K562 (cell line): ENCODE measurements around the gene TMEM187. TPM values are rescaled to one million over a fixed set of nuclear protein-coding genes. Genes with fewer than 3 reads are reported as not detected.

Experiments used
- ATAC-seq: fragments of 200-7000 bp; cut with Tn5 transposase; 3 replicates; pipeline ENCODE4 v1.9.1; 2020; ENCODE audit warnings: moderate library complexity
- BruUV-seq: library from RNA; stranded (reverse); fragments of 400-500 nt; replicated peaks from 2 replicates; lab custom pipeline; 2021; lab: Mats Ljungman, UMichigan
- CTCF ChIA-PET: fragments of 300-600 bp; formaldehyde crosslinking; extraction: SDS; loops from one replicate; lab custom pipeline; 2021; ENCODE audit warnings: low intra/inter-chr PET ratio; lab: Yijun Ruan, JAX
- POLR2A ChIA-PET: fragments of 300-600, 350-650 bp; sonication (Branson Sonifier 250); formaldehyde crosslinking; extraction: SDS; loops from one replicate; lab custom pipeline; 2021; ENCODE audit warnings: antibody characterized with exemption, inconsistent platforms; lab: Yijun Ruan, JAX
- DNase-seq, 4 experiments: peaks; one replicate each; pipeline versions ENCODE4 v3.0.0 to v3.0.0-alpha.2; 2011 to 2018; ENCODE audit warnings: low spot score in 3 of 4, mixed read lengths in 3 of 4; ENCODE audit errors: extremely low read depth in 1 of 4
- FAIRE-seq: peaks from 2 replicates; lab custom pipeline; 2011; peaks lifted over from hg19 to GRCh38; lab: Jason Lieb, UNC
- H2AFZ ChIP-seq: 2 replicates; pipeline ENCODE4 v1.6.0; 2011; ENCODE audit warnings: low read depth, low read length, control low read depth, inconsistent platforms
- H3K27ac ChIP-seq: fragments of 200-600 bp; 3 replicates; pipeline ENCODE4 v1.8.0; 2011; ENCODE audit warnings: low read depth, mild to moderate bottlenecking, control low read depth, inconsistent platforms, low read length, moderate library complexity, mixed read lengths; ENCODE audit errors: extremely low read depth
- H3K27me3 ChIP-seq, 2 experiments: fragments of 300-600 bp in 1 of 2; 2 replicates in 1 of 2; 3 replicates in 1 of 2; pipeline versions ENCODE4 v1.6.0 to v1.8.0; 2011; ENCODE audit warnings: inconsistent platforms in 2 of 2, low read length in 2 of 2, mild to moderate bottlenecking in 1 of 2, mixed read lengths in 1 of 2, moderate library complexity in 1 of 2; ENCODE audit not compliant: control insufficient read depth in 2 of 2, insufficient read depth in 2 of 2
- H3K36me3 ChIP-seq: fragments of 300-600 bp; 3 replicates; pipeline ENCODE4 v1.8.0; 2011; ENCODE audit warnings: mild to moderate bottlenecking, low read length, inconsistent platforms; ENCODE audit not compliant: control insufficient read depth, insufficient read depth
- H3K4me1 ChIP-seq, 2 experiments: fragments of 200-600 bp in 1 of 2; replicated peaks in 1 of 2; 2 replicates in 1 of 2; 3 replicates in 1 of 2; pipeline versions ENCODE4 v1.5.1 to v1.8.0; 2011; ENCODE audit warnings: inconsistent platforms in 2 of 2, low read length in 2 of 2, mild to moderate bottlenecking in 1 of 2, mixed read lengths in 1 of 2, moderate library complexity in 1 of 2; ENCODE audit not compliant: control insufficient read depth in 2 of 2, insufficient read depth in 2 of 2
- H3K4me2 ChIP-seq: 2 replicates; pipeline ENCODE4 v1.6.1; 2011; ENCODE audit warnings: low read length, control low read depth, inconsistent platforms, mixed read lengths; ENCODE audit not compliant: insufficient read depth
- H3K4me3 ChIP-seq: fragments of 200-600 bp; sonication (generic), shearing (Covaris generic); 2 replicates; pipeline ENCODE4 v1.5.1; 2016; ENCODE audit warnings: control low read depth, inconsistent platforms
- H3K79me2 ChIP-seq: fragments of 200-600 bp; 3 replicates; pipeline ENCODE4 v1.8.0; 2011; ENCODE audit warnings: low read length, inconsistent platforms; ENCODE audit not compliant: control insufficient read depth, insufficient read depth
- H3K9ac ChIP-seq, 2 experiments: 2 replicates each; pipeline versions ENCODE4 v1.6.0 to v1.6.1; 2011; ENCODE audit warnings: low read depth in 2 of 2, low read length in 2 of 2, control low read depth in 1 of 2, inconsistent platforms in 1 of 2, mild to moderate bottlenecking in 1 of 2, mixed read lengths in 1 of 2; ENCODE audit not compliant: insufficient read depth in 1 of 2
- H3K9me1 ChIP-seq: one replicate; pipeline ENCODE4 v1.6.0; 2011; ENCODE audit warnings: inconsistent platforms, mild to moderate bottlenecking, low read length, moderate library complexity; ENCODE audit not compliant: control insufficient read depth, insufficient read depth
- H3K9me3 ChIP-seq: replicated peaks from 2 replicates; pipeline ENCODE4 v1.5.1; 2011; ENCODE audit warnings: low read depth, low read length, inconsistent platforms; ENCODE audit not compliant: control insufficient read depth, insufficient read depth
- H4K20me1 ChIP-seq: replicated peaks from 2 replicates; pipeline ENCODE4 v1.6.1; 2011; ENCODE audit warnings: low read length, inconsistent platforms, mixed read lengths; ENCODE audit not compliant: control insufficient read depth, insufficient read depth
- BRD4 ChIP-seq: fragments of 200-600 bp; sonication (generic); IDR thresholded peaks from 2 replicates; pipeline ENCODE4 v1.6.1; 2017; ENCODE audit warnings: inconsistent platforms
- DMBX1 ChIP-seq: fragments of 250-450 bp; sonication (Bioruptor Pico); IDR thresholded peaks from 2 replicates; pipeline ENCODE4 v1.8.0; 2022; ENCODE audit warnings: inconsistent platforms, mild to moderate bottlenecking, moderate library complexity, borderline replicate concordance
- ETV6 ChIP-seq, 3 experiments: fragments of 150-350 bp in 1 of 3; sonication (generic) in 1 of 3; formaldehyde crosslinking in 1 of 3; IDR thresholded peaks; 2 replicates each; pipeline versions ENCODE4 v1.6.1 to v1.8.0; 2014 to 2022; ENCODE audit warnings: borderline replicate concordance in 2 of 3, low read depth in 2 of 3, antibody characterized with exemption in 1 of 3, low read length in 1 of 3, mild to moderate bottlenecking in 1 of 3, missing genetic modification reagents in 1 of 3
- HNRNPH1 ChIP-seq: fragments of 200-400 bp; formaldehyde crosslinking; optimal IDR thresholded peaks from 2 replicates; pipeline ENCODE3; 2017; ENCODE audit warnings: low read depth, mild to moderate bottlenecking, low read length, moderate library complexity
- HNRNPL ChIP-seq: fragments of 200-400 bp; formaldehyde crosslinking; IDR thresholded peaks from 2 replicates; pipeline ENCODE4 v1.6.1; 2017; ENCODE audit warnings: low read depth, mild to moderate bottlenecking, low read length
- HNRNPUL1 ChIP-seq: fragments of 200-400 bp; formaldehyde crosslinking; IDR thresholded peaks from 2 replicates; pipeline ENCODE4 v1.6.1; 2017; ENCODE audit warnings: low read length
- POLR3G ChIP-seq: IDR thresholded peaks from 2 replicates; pipeline ENCODE4 v1.6.1; 2011; ENCODE audit not compliant: insufficient read length, insufficient replicate concordance; ENCODE audit errors: extremely low read depth
- ZNF121 ChIP-seq: sonication (generic); formaldehyde crosslinking; conservative IDR thresholded peaks from 2 replicates; pipeline ENCODE4 v1.8.0; 2022; ENCODE audit warnings: missing genetic modification reagents
- WGBS: fragments of 100-300 bp; shearing (Covaris generic); methylation state at CpG from one replicate; pipeline ENCODE4 v1.1.6; 2016; ENCODE audit warnings: low coverage, mixed read lengths; ENCODE audit not compliant: insufficient coverage; ENCODE audit errors: missing lambda C conversion rate; 5-methylcytosine and 5-hydroxymethylcytosine counted together
- in situ Hi-C: fragments of 300-500 bp; cut with MboI; formaldehyde crosslinking; loops from 4 replicates; pipeline ENCODE4 v1.15.0; 2018; ENCODE audit warnings: inconsistent platforms, mixed read lengths
- intact Hi-C: fragments of 100-400 bp; cut with micrococcal nuclease; formaldehyde crosslinking; loops from 2 replicates; pipeline ENCODE4 v1.14.2; 2022
- polyA plus RNA-seq, 8 experiments: library from polyadenylated mRNA; depleted of rRNA in 4 of 8; stranded (reverse) in 5 of 8; unstranded in 3 of 8; fragments of >200 nt; fragmentation: Nextera tagmentation in 2 of 8; fragmentation: Illumina TruSeq in 1 of 8; extraction: Ambion mirVana in 2 of 8; extraction: Trizol in 1 of 8; gene quantifications; 2 replicates each; pipeline versions ENCODE4 v1.2.1 to v1.2.3, GENCODE V29; 2011 to 2014; ENCODE audit warnings: inconsistent platforms in 1 of 8, missing spikeins in 1 of 8
- total RNA-seq, 7 experiments: library from RNA; depleted of rRNA in 6 of 7; stranded (reverse); fragments of >200 nt in 6 of 7; fragmentation: Illumina TruSeq in 2 of 7; extraction: Trizol in 2 of 7; gene quantifications; 2 replicates each; pipeline versions ENCODE4 v1.2.1 to v1.2.3, GENCODE V29; 2011 to 2021; ENCODE audit warnings: low replicate concordance in 1 of 7

The TMEM187 gene
- total and polyA plus RNA-seq, 9 of the 15 experiments (the other 6 are each of a cell fraction or from before 2014, with no cell fraction given): 0.13 to 6.4 (median 1.6) TPM

GRCh38 chrX:154014429-154015380 lies 42.2 kb downstream of the TMEM187 start:
- peaks cover 88% of the 10 kb centered on the region for H3K36me3 ChIP-seq
- H3K9me3 ChIP-seq: no peaks in the 10 kb centered on the region
- BruUV-seq: no TSS peak
- no peak overlapping the region; a peak in 1 of 4 replicates for H3K9ac ChIP-seq
- intact Hi-C loops (no loop called here), in situ Hi-C loops (no loop called here)
- peaks cover 44% of the 10 kb centered on the region for H3K79me2 ChIP-seq
- no peak for FAIRE-seq
- ChIA-PET CTCF (no interaction called here), POLR2A (interaction anchor here (1.7 to 3.3 kb wide), 3 partner anchors 11 to 15 kb away, joined by 4 to 23 read pairs (median 5); no protein-coding TSS in a partner anchor)
- H3K9me1 ChIP-seq: no peaks in the 10 kb centered on the region
- H3K4me1 ChIP-seq: peaks cover 6 to 79% of the 10 kb centered on the region in 2 experiments
- 80% methylated on average over 11 of the region's 24 CpGs for WGBS
- TF ChIP-seq HNRNPUL1 (no peak), HNRNPH1 (no peak), POLR3G (no peak), ETV6 (IDR thresholded peaks at IDR 0.05; ENCODE audit: borderline replicate concordance in 1 of 2, low read depth in 2 of 2, low read length in 1 of 2) (no peak), ETV6 (CRISPR knock-in tag; IDR thresholded peaks at IDR 0.05; ENCODE audit: borderline replicate concordance) (no peak), HNRNPL (no peak), ZNF121 (CRISPR knock-in tag) (peak; percentile 38), DMBX1 (CRISPR knock-in tag) (no peak), BRD4 (no peak)
- H3K27ac ChIP-seq: no peak overlapping the region
- no peak for DNase-seq
- no peaks in the 10 kb centered on the region for H3K27me3 ChIP-seq
- no peak overlapping the region for H2AFZ ChIP-seq
- no peak for ATAC-seq
- H4K20me1 ChIP-seq: no peaks in the 10 kb centered on the region; the same call in 1 of the 2 replicates
- H3K4me2 ChIP-seq: no peak overlapping the region
- H3K4me3 ChIP-seq: no peak overlapping the region
